ENCODE results near the gene SCN8A.

DNA sequence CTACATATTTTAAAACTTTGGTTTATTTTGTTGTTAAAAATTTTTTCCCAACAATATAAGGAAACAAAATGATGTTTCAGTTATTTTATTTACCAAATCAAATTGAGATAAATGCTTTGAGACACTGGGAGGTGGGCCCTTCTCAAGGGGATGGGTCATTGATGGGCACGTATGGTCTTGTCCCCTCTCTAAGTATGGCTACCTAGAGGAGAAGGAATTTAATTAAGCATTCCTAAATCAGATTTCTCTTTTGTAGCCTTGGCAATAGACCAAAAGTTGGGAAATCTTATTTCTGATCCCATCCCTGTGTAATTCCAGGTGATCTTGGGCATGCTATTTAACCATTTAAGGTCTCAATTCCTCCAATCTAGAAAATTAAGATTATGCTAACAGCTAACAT, 79.0 kb downstream of the SCN8A start:
- no peak for TF ChIP-seq GATA2 (IDR thresholded peaks at IDR 0.05; ENCODE audit: low read depth, low read length)
- TF ChIP-seq GATA3 (IDR thresholded peaks at IDR 0.05; ENCODE audit: low read depth, low read length): no peak
